ENCODE measurements around the gene DNAH14. TPM values are rescaled to one million over a fixed set of nuclear protein-coding genes. Genes with fewer than 3 reads are reported as not detected.

The DNAH14 gene
- total RNA-seq, 1 donor from 2014 or later: 84.7 TPM

DNA sequence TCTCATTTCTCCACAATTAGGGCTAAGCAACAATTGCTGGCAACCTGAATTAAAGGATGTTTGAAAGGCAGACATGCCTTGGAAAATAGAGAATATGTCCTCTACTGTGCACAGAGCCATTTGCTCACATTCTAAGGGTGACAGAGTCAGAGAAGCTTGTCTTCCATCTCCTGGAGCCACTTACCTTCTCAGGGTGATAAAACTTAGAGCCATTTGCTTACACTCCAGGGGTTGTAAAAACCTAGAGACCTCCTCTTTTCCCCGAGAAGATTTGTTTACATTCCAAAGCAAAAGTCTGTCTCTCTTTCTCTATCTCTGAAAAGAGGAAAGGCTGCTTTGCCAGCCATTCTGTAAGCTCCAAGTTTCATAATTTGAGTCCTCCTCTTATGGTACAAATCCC, 437.1 kb downstream of the DNAH14 start:
- H3K27me3 Mint-ChIP-seq (ENCODE audit: low read depth): no peaks in the 10 kb centered on the region
- H3K4me1 Mint-ChIP-seq: peaks cover 14% of the 10 kb centered on the region
- H3K27ac Mint-ChIP-seq: no peak overlapping the region
- H3K4me3 Mint-ChIP-seq: no peak overlapping the region
- no peaks in the 10 kb centered on the region for H3K36me3 Mint-ChIP-seq
- no peak for DNase-seq (ENCODE audit: low spot score in 2 of 2, unreplicated experiment in 2 of 2)
- no peaks in the 10 kb centered on the region for H3K9me3 Mint-ChIP-seq
- TF ChIP-seq, protein P1, sequence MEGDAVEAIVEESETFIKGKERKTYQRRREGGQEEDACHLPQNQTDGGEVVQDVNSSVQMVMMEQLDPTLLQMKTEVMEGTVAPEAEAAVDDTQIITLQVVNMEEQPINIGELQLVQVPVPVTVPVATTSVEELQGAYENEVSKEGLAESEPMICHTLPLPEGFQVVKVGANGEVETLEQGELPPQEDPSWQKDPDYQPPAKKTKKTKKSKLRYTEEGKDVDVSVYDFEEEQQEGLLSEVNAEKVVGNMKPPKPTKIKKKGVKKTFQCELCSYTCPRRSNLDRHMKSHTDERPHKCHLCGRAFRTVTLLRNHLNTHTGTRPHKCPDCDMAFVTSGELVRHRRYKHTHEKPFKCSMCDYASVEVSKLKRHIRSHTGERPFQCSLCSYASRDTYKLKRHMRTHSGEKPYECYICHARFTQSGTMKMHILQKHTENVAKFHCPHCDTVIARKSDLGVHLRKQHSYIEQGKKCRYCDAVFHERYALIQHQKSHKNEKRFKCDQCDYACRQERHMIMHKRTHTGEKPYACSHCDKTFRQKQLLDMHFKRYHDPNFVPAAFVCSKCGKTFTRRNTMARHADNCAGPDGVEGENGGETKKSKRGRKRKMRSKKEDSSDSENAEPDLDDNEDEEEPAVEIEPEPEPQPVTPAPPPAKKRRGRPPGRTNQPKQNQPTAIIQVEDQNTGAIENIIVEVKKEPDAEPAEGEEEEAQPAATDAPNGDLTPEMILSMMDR (IDR thresholded peaks at IDR 0.05; ENCODE audit: unreplicated experiment): no peak

DNA sequence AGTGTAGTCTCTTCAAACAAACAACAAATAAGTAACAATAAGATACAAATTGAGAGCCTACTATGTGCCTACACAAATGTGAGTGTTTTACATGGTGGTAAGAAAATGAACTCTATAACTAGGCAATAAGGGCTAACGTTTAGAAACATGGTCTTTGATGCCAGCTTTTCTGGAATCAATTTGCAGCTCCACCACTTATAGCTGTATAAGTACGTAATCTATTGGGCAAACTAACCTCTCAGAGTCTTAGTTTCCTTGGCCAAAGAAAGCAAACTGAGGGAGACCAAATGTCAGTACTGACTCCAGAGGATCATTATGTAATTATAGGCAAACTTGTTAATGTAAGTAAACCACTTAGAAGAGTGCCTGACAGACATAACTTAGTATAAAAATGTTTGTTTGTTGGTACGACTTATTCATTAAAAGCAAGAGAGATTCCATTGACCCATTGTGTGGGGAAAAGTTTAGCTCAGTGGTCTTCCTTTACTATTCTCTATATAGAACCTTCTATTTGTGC, 438.6 kb downstream of the DNAH14 start:
- H3K36me3 Mint-ChIP-seq: no peaks in the 10 kb centered on the region
- no peak overlapping the region for H3K27ac Mint-ChIP-seq
- no peaks in the 10 kb centered on the region for H3K27me3 Mint-ChIP-seq (ENCODE audit: low read depth)

DNA sequence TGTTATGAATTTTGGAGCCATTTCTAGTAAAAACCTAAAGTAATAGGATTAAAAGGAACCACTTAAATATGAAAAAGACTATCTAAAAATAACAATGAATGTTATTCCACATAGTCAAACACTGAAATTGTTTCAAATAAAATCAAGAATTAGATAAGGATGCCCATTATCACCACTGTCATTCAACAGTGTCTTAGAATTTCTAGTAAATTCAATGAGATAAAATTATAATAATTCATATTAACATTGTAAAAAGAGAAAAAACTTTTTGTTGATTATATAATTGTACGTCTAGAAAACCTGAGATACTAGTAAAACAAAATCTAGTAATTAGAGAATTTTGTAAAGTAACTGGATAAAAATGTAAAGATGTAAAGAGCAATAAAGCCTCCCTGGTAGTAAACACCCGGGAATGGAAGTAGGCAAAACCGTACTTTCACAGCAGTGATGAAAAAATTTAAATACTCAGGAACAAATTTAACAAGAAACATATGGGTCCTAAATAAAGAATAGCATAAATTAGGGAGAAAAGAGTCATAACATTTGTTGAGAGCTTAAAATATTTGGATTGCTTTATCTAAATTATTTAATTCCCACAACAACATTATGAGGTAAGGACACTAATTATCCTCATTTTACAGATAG, 442.0 kb downstream of the DNAH14 start:
- Mint-ChIP-seq H3K9me3 (no peaks in the 10 kb centered on the region), H3K27me3 (ENCODE audit: low read depth) (no peaks in the 10 kb centered on the region), H3K4me3 (no peak overlapping the region), H3K27ac (no peak overlapping the region), H3K4me1 (peaks cover 3% of the 10 kb centered on the region), H3K36me3 (no peaks in the 10 kb centered on the region)
- DNase-seq (ENCODE audit: low spot score in 2 of 2, unreplicated experiment in 2 of 2): no peak
- TF ChIP-seq, protein P1 (IDR thresholded peaks at IDR 0.05; ENCODE audit: unreplicated experiment): no peak

More for the DNA sequence above, 438.6 kb downstream of the DNAH14 start:
- no peak for DNase-seq (ENCODE audit: low spot score in 2 of 2, unreplicated experiment in 2 of 2)
- Mint-ChIP-seq H3K4me1 (peaks cover 14% of the 10 kb centered on the region), H3K9me3 (no peaks in the 10 kb centered on the region), H3K4me3 (no peak overlapping the region)
- TF ChIP-seq, protein P1 (IDR thresholded peaks at IDR 0.05; ENCODE audit: unreplicated experiment): no peak

DNA sequence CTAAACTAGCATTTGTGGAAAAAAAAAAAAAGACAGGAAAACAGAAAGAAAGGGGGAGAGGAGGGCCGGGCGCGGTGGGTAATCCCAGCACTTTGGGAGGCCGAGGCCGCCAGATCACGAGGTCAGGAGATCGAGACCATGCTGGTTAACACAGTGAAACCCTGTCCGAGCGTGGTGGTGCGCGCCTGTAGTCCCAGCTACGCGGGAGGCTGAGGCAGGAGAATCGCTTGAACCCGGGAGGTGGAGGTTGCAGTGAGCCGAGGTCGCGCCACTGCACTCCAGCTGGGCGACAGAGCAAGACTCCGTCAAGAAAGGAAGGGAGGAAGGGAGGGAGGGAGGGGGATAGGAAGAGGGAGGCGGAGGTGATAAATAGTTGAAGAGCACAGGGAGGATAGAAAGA, 443.7 kb downstream of the DNAH14 start:
- H3K36me3 Mint-ChIP-seq: no peaks in the 10 kb centered on the region
- DNase-seq (ENCODE audit: low spot score in 2 of 2, unreplicated experiment in 2 of 2): no peak
- H3K9me3 Mint-ChIP-seq: no peaks in the 10 kb centered on the region
- no peak overlapping the region for H3K4me3 Mint-ChIP-seq
- TF ChIP-seq, protein P1 (IDR thresholded peaks at IDR 0.05; ENCODE audit: unreplicated experiment): no peak
- H3K27ac Mint-ChIP-seq: no peak overlapping the region
- no peaks in the 10 kb centered on the region for H3K4me1 Mint-ChIP-seq
- H3K27me3 Mint-ChIP-seq (ENCODE audit: low read depth): no peaks in the 10 kb centered on the region

DNA sequence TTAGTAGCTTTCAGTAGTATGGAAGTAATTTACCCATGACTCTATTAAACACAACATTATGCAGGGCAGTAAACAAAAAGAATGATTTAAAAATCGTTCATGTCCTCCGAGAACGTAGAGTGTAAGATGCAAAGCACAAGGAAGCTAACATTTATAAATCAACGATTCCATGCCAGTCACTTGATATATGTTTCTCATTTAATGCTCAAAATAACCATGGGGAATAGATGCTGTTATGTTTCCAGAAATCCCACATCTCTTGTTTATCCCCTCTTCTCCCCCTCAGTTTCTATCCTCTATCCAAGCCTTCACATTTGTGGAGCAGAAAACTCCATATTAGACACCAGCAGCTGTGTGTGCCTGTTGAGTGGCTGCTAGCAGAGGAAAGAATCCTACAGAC, 445.5 kb downstream of the DNAH14 start:
- Mint-ChIP-seq H3K36me3 (no peaks in the 10 kb centered on the region), H3K27me3 (ENCODE audit: low read depth) (no peaks in the 10 kb centered on the region), H3K9me3 (no peaks in the 10 kb centered on the region), H3K4me3 (no peak overlapping the region), H3K4me1 (peaks cover 4% of the 10 kb centered on the region), H3K27ac (no peak overlapping the region)
- DNase-seq (ENCODE audit: low spot score in 2 of 2, unreplicated experiment in 2 of 2): no peak
- TF ChIP-seq, protein P1 (IDR thresholded peaks at IDR 0.05; ENCODE audit: unreplicated experiment): no peak

All from mesothelial cell of epicardium (in vitro differentiated cells).